Keratinocyte (primary cell): Measurements from ENCODE around the gene KRT23. TPM values are rescaled to one million over a fixed set of nuclear protein-coding genes. Genes with fewer than 3 reads are reported as not detected.

Source experiments
- DNase-seq: peaks from one replicate; pipeline ENCODE4 v3.0.0-alpha.2; 2011; ENCODE audit warnings: low read depth, missing footprints, low spot score
- FAIRE-seq: peaks from 2 replicates; lab custom pipeline; 2011; peaks lifted over from hg19 to GRCh38; lab: Jason Lieb, UNC
- H2AFZ ChIP-seq: 2 replicates; pipeline ENCODE4 v1.6.0; 2012; ENCODE audit warnings: low read length, control low read depth, inconsistent platforms; ENCODE audit not compliant: control insufficient read depth
- H3K27ac ChIP-seq: 2 replicates; pipeline ENCODE4 v1.5.1; 2011; ENCODE audit warnings: low read length; ENCODE audit not compliant: control insufficient read depth, insufficient read depth
- H3K27me3 ChIP-seq: 3 replicates; pipeline ENCODE4 v1.6.0; 2011; ENCODE audit warnings: low read length; ENCODE audit not compliant: control insufficient read depth, insufficient read depth; ENCODE audit errors: extremely low read depth
- H3K36me3 ChIP-seq, 2 experiments: 2 replicates in 1 of 2; 3 replicates in 1 of 2; pipeline ENCODE4 v1.5.1; 2011; ENCODE audit warnings: low read length in 2 of 2, mild to moderate bottlenecking in 1 of 2; ENCODE audit not compliant: control insufficient read depth in 2 of 2, insufficient read depth in 2 of 2; ENCODE audit errors: extremely low read depth in 1 of 2
- H3K4me1 ChIP-seq: 3 replicates; pipeline ENCODE4 v1.5.1; 2011; ENCODE audit warnings: low read length; ENCODE audit not compliant: control insufficient read depth, insufficient read depth; ENCODE audit errors: extremely low read depth
- H3K4me2 ChIP-seq: 3 replicates; pipeline ENCODE4 v1.6.0; 2011; ENCODE audit warnings: low read depth, low read length; ENCODE audit not compliant: control insufficient read depth, insufficient read depth; ENCODE audit errors: extremely low read depth
- H3K4me3 ChIP-seq, 3 experiments: fragments of 200-600 bp in 1 of 3; sonication (generic) in 1 of 3; 2 replicates in 2 of 3; 3 replicates in 1 of 3; pipeline ENCODE4 v1.5.1; 2011 to 2016; ENCODE audit warnings: low read length in 3 of 3, mild to moderate bottlenecking in 3 of 3, control low read depth in 2 of 3, inconsistent platforms in 1 of 3, low read depth in 1 of 3, mixed read lengths in 1 of 3, mixed run types in 1 of 3, moderate library complexity in 1 of 3; ENCODE audit not compliant: control insufficient read depth in 2 of 3, insufficient read depth in 2 of 3; ENCODE audit errors: extremely low read depth in 1 of 3
- H3K79me2 ChIP-seq: 2 replicates; pipeline ENCODE4 v1.6.0; 2012; ENCODE audit warnings: low read length; ENCODE audit not compliant: control insufficient read depth, insufficient read depth
- H3K9ac ChIP-seq: 3 replicates; pipeline ENCODE4 v1.6.0; 2011; ENCODE audit warnings: low read length; ENCODE audit not compliant: control insufficient read depth, insufficient read depth; ENCODE audit errors: extremely low read depth
- H3K9me1 ChIP-seq: 3 replicates; pipeline ENCODE4 v1.6.0; 2011; ENCODE audit warnings: low read length; ENCODE audit not compliant: control insufficient read depth, insufficient read depth; ENCODE audit errors: extremely low read depth
- H3K9me3 ChIP-seq: 2 replicates; pipeline ENCODE4 v1.5.1; 2012; ENCODE audit warnings: low read depth, low read length; ENCODE audit not compliant: control insufficient read depth
- H4K20me1 ChIP-seq: 3 replicates; pipeline ENCODE4 v1.6.0; 2011; ENCODE audit warnings: low read length; ENCODE audit not compliant: control insufficient read depth, insufficient read depth; ENCODE audit errors: extremely low read depth
- EZH2 ChIP-seq: IDR thresholded peaks from one replicate; pipeline ENCODE4 v1.6.1; 2012; ENCODE audit warnings: inconsistent platforms, mild to moderate bottlenecking, low read length, moderate library complexity
- dilution Hi-C: fragments of 300-500 bp; cut with MboI; formaldehyde crosslinking; loops from one replicate; pipeline ENCODE4 v1.7.0; 2020; ENCODE audit warnings: low sequenced_read_pairs; ENCODE audit not compliant: extremely low pct_ligation_motif_present
- polyA plus RNA-seq, 5 experiments: library from polyadenylated mRNA; depleted of rRNA in 3 of 5; stranded (reverse) in 3 of 5; stranded (forward) in 1 of 5; unstranded in 1 of 5; fragments of >200 nt; gene quantifications; 1 replicate in 1 of 5; 2 replicates in 3 of 5; 3 replicates in 1 of 5; pipeline versions ENCODE4 v1.2.1 to v1.2.3, GENCODE V29; 2011 to 2012; ENCODE audit warnings: missing spikeins in 2 of 5, low read depth in 1 of 5, low replicate concordance in 1 of 5
- TF ChIP-seq, protein P1 (sequence below), 3 experiments: IDR thresholded peaks in 1 of 3; conservative IDR thresholded peaks in 1 of 3; optimal IDR thresholded peaks in 1 of 3; 2 replicates in 2 of 3; 3 replicates in 1 of 3; pipeline versions ENCODE3 to v1.5.1; 2011; ENCODE audit warnings: low read length in 3 of 3, mild to moderate bottlenecking in 3 of 3, moderate library complexity in 2 of 3, control low read depth in 1 of 3, inconsistent platforms in 1 of 3; ENCODE audit not compliant: insufficient read depth in 2 of 3; ENCODE audit errors: extremely low read depth in 1 of 3

Gene KRT23
- polyA plus RNA-seq, 1 donor (not counting 4 experiments of a cell fraction or from before 2014, with no cell fraction given), result 8.2 TPM

GRCh38 chr17:40984226-40984625 lies 46.8 kb upstream of the KRT23 start, which contains the start of gene KRT40:
KRT40 (minus strand) TSS chr17:40984326; CDS start chr17:40984273, 53 bp downstream.
- FAIRE-seq, result no peak
- TF ChIP-seq, protein P1, sequence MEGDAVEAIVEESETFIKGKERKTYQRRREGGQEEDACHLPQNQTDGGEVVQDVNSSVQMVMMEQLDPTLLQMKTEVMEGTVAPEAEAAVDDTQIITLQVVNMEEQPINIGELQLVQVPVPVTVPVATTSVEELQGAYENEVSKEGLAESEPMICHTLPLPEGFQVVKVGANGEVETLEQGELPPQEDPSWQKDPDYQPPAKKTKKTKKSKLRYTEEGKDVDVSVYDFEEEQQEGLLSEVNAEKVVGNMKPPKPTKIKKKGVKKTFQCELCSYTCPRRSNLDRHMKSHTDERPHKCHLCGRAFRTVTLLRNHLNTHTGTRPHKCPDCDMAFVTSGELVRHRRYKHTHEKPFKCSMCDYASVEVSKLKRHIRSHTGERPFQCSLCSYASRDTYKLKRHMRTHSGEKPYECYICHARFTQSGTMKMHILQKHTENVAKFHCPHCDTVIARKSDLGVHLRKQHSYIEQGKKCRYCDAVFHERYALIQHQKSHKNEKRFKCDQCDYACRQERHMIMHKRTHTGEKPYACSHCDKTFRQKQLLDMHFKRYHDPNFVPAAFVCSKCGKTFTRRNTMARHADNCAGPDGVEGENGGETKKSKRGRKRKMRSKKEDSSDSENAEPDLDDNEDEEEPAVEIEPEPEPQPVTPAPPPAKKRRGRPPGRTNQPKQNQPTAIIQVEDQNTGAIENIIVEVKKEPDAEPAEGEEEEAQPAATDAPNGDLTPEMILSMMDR (optimal IDR thresholded peaks at IDR 0.05 in 1 of 3, IDR thresholded peaks at IDR 0.05 in 1 of 3, conservative IDR thresholded peaks at IDR 0.05 in 1 of 3; ENCODE audit: extremely low read depth in 1 of 3, insufficient read depth in 2 of 3, low read length in 3 of 3), result no peak
- TF ChIP-seq EZH2, result no peak
- dilution Hi-C loops, result no loop called here

GRCh38 chr17:40981115-40981514 lies 43.7 kb upstream of the KRT23 start:
- TF ChIP-seq, protein P1 (optimal IDR thresholded peaks at IDR 0.05 in 1 of 3, IDR thresholded peaks at IDR 0.05 in 1 of 3, conservative IDR thresholded peaks at IDR 0.05 in 1 of 3; ENCODE audit: extremely low read depth in 1 of 3, insufficient read depth in 2 of 3, low read length in 3 of 3), result no peak
- no peak for TF ChIP-seq EZH2
- Histone ChIP-seq H4K20me1 (no peaks in the 10 kb centered on the region), H3K27me3 (no peaks in the 10 kb centered on the region), H3K9me3 (no peaks in the 10 kb centered on the region), H2AFZ (no peak overlapping the region), H3K4me3 (no peak overlapping the region), H3K4me2 (no peak overlapping the region), H3K4me1 (peaks cover 4% of the 10 kb centered on the region), H3K9me1 (no peaks in the 10 kb centered on the region), H3K27ac (no peak overlapping the region), H3K79me2 (no peaks in the 10 kb centered on the region), H3K36me3 (no peaks in the 10 kb centered on the region), H3K9ac (no peak overlapping the region)
- FAIRE-seq (no peak), DNase-seq (no peak)
- dilution Hi-C loops, result no loop called here

More at GRCh38 chr17:40984226-40984625, 46.8 kb upstream of the KRT23 start, which contains the start of gene KRT40:
- Histone ChIP-seq H3K4me2 (no peak within 1 kb of the TSS), H3K4me3 (no peak within 1 kb of the TSS), H4K20me1 (no peaks in the 10 kb centered on the region), H3K27me3 (no peaks in the 10 kb centered on the region), H3K9me3 (no peaks in the 10 kb centered on the region), H3K9me1 (no peaks in the 10 kb centered on the region), H3K4me1 (peaks cover 3% of the 10 kb centered on the region), H3K9ac (no peak within 1 kb of the TSS), H3K27ac (no peak within 1 kb of the TSS), H3K36me3 (no peaks in the 10 kb centered on the region), H3K79me2 (no peaks in the 10 kb centered on the region), H2AFZ (no peak within 1 kb of the TSS)
- no peak for DNase-seq
